GM18519 (cell line): ENCODE data around the gene NIPAL1.
A peak's percentile ranks its signal among the peaks of the same experiment; 100 is the strongest.

Experiments used
- ATAC-seq: cut with Tn5 transposase; IDR thresholded peaks from one replicate; pipeline ENCODE4 v1.9.1; 2021; ENCODE audit warnings: mild to moderate bottlenecking, moderate library complexity; ENCODE audit not compliant: unreplicated experiment, low FRiP score

The NIPAL1 gene

DNA sequence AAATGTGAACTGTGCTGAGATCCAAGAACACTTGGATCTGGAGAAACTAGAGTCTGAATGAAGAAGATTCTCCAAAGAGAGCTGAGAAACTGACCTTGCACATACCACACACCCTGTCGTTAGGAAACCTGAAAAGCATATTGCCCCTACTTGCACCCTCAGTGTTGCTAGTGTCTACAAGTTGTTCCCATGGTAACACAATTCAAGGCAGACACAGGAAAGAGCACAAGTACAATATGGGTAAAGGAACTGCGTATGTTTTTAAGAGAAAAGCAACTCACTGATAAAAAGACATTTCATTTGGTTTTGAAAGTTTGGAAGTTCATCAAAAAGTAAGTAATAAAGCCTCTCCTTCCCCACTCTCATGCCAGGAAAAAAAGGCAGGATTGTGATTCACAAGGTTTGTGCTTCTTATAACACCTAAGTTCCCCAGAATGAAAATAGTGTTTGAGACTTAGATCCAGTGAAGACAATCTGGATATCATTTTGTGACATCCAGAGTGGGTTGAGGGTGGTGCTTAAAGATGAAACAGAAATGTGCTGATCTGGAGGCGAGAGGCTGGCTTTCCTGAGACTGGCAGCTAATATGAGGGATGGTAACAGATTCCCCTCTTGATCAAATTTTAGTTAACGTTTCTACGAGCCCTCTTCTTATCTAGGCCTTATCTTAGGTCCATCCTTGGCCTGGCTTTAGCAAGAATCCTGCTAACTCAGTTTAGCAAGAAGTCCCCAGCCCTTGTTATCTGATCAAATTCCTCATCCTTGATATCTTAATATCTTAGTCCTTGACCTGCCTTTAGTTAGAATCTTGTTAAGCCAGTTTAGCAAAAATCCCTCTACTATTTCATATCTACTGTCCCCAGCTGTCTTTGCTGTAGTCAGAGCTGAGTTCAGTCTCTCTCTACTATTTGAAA lies 42.3 kb downstream of the NIPAL1 start:
- no peak for ATAC-seq

DNA sequence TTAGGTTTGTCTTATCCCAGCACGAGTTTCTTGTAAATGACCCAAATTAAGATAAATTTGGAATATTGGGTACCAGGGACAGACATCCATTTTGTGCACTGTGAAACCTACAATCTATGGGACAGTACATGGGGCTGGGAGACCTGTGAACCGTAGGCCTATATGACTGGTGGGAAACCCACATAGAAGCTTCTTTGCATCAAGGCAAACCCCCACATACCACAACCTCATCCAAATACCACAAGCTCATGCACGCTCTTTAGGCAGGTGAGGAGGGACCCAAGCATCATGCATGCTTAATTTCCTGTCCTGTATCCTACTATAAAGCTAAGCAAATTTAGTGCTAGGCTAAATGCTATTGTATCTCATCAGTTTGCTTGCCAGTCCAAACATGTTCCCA lies 47.8 kb downstream of the NIPAL1 start:
- peak; percentile 40 for ATAC-seq

DNA sequence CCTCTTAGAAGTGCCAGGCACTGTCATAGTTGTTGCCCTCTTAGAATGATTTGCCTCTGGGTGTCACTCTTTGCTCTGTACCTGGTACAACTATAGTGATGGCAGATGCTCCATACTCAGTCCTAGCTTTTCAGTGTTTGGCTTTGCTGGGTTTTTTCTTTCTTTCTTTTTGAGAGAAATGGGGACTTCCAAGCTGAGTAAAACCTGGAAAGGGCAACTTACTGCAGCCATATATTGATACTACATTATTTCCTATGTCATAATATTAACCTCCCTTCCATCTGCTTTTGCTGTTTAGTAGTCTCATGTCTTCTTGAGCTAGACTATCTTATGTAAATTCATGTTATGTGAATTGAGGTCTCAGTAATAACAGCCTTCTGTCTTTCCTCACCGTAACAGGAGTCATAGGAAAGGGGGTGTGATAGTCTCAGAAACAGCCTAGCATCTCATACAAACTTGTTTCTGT lies 49.0 kb downstream of the NIPAL1 start:
- peak; percentile 54 for ATAC-seq

DNA sequence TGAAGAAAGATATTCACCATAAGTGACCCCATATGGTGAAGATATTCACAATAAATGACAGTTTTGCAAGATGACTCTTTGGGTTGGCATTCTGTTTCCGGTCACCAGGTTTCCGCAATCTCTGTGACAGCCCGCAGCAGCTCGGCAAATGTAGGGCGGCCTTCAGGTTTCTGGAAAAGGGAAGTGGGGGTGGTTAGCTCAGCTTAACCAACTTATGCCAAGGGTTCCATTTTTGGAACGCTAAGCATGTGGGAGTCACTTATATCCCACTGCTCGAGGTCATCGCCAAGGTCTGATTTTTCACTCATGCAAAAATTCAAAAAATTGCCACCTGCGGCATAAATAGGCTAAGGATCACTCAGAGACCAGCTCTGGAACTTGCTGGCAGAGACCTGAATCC lies 51.0 kb downstream of the NIPAL1 start:
- no peak for ATAC-seq

DNA sequence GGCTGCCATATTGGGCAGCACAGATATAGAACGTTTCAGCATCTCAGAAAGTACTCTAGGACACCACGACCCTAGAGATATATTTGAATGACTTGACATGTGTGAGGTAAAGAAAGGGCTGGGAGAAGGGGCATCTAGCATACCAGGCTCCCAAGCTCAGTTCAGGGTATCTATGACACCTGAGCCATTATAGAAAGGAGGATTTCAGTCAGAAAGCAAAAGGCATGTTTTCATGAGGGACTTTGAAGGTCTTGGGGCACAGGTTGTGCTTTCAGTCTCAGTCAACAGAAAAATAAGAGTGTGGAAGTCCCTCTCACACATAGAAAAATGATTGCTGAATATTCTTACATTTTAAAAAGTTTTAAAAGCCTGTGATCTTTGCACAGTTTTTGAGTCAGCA lies 51.6 kb downstream of the NIPAL1 start:
- no peak for ATAC-seq

DNA sequence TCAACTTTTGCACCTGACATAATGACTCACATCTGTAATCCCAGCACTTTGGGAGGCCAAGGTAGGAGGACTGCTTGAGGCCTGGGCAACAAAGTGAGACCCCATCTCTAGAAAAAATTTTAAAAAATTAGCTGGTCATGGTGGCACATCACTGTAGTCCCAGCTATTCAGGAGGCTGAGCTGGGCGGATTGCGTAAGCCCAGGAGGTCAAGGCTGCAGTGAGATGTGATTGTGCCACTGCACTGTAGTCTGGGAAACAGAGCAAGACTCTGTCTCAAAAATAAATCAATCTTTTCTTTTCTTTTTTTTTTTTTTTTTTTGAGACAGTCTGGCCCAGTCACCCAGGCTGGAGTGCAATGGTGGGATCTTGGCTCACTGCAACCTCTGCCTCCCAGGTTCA lies 52.5 kb downstream of the NIPAL1 start:
- ATAC-seq, result no peak

DNA sequence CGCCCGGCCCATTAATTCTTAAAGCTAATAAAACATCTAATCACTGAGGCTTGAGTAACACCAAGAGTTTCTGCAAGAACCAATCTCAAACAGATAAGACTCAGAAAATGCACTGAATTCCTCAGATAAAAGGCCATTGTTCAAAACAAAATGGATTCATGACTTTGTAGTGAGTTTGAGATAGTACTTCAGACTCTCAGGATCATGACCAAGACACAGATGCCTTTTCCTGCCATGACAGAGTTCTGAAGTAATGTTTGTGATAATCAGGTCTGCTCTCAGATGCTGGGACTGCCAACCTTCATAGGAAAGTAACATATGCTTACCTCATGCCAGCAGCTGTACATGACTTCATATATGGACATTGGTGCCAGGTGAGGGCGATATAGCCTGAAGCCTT lies 54.6 kb downstream of the NIPAL1 start:
- no peak for ATAC-seq

DNA sequence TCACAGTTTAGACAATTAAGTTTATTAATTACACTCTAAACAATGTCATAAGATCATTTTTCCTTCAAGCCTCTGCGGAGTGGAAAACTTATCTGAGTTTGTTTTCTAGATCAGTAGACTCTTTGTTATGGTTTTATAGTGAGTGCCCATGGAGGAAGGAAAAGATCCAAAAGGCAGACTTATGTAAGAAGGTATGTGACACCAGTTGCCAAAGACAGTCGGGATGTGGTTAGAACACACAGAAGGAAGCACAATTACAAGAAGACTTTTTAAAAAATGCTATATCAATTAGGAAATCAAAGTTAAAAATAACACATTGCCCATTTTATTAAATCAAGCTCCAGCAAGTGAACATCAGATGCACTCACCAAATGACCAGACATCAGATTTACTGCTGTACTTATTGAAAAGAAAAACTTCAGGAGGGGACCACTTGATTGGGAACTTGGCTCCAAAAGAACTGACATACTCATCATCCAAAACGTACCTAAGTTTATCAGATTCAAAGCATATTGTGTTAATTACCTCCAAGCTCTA lies 57.1 kb downstream of the NIPAL1 start:
- no peak for ATAC-seq

DNA sequence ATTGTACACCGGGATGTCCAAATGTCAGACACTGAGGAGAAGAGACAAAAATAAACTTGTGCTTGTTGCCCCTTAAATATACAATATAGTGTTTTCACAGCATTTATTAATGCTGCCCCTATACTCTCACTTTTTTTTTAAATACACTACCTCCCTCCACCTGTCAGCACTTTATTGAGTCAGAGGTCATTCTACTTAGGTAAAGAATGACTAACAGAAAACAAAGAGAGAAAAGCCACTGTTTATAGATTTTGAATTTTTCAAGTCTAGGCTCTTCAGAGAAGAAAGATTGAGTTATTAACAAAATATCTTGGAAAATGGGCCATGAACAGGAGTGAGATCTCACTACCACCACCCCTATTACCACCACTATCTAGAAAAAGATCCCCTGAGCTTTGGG lies 58.1 kb downstream of the NIPAL1 start:
- ATAC-seq, result no peak

DNA sequence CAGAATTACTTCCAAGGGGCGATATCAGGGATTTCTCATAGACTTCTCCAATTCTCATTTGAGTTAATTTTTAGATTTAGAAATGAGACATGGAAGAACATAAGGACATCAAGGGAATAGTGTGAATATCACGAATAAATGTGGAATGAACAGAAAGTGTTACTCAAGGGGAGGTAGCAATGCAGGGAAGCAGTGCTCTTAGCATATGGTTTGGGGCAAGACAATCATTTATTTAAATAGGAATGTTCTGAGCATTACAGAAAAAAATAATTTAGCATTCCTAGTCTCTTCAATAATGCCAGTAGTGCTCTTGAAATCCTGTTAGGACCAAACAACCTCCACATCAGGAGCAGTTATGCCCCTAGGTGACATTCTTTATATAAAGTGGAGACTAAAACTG lies 61.9 kb downstream of the NIPAL1 start:
- ATAC-seq, result no peak

DNA sequence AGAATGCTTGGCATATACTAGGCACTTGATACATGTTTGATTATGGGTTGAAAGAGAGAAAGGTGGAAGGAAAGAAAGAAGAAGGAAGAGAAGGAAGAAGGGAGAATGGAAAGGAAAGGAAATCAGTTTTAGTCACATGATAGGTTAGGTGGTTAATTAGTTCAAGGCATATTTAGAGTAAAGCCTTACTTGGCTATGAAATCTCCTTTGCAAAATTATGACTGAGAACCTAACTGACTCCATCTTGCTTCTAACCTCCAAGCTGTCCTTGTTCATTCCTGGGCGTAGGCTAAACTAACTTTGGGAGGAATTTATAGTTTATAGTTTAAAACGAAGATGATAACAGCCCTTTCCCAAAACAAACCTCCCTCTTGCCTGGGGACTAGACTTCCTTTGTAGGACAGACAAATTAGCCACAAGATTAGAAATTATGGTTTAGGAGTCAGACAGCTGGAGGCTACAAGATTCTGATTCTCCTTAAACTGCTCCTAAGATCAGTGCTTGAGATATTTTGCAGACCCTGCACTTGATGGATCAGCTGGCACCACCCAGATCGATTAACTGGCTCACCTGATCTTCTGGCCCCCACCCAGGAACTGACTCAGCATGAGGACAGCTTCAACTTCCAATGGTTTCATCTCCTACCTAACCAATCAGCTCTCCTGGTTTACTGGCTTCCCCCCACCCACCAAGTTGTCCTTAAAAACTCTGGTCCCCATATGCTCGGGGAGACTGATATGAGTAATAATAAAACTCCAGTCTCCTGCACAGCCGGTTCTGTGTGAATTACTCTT lies 62.5 kb downstream of the NIPAL1 start:
- no peak for ATAC-seq

DNA sequence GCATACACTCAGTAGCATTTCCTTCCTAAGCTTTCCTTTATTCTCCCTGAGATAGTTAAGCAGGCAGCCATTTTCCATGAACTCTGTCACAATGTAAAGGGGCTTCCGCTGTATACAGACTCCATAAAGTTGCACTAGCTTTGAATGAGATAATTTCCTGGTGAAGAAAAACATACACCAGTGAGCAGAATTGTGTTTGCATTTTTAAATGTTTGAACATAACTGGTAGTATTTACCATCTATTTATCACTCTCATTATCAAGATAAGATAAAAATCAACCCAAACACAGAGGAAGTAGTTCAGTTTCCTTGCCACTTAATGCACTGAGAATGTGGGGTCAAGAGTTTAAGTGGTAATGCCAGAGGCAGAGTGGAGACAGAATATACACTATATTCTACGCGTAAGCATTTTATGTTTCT lies 63.4 kb downstream of the NIPAL1 start:
- ATAC-seq, result no peak

DNA sequence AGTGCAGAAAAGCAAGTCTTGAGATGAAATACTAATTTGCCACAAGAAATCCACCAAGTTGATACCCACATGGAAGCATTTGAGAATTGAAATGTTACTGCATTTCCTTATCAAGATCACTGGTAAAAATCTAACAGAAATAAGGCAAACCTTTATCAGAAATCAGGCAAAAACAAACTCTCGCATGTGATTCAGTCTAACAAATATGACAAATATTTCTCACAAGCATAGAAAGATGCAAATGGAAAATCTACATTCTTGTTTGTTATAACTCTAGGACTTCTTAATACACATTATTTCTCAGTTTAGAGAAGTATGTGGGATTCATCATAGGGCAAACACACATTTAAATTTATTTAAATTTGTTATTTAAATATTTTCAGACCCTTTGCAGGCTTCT lies 64.6 kb downstream of the NIPAL1 start:
- no peak for ATAC-seq

DNA sequence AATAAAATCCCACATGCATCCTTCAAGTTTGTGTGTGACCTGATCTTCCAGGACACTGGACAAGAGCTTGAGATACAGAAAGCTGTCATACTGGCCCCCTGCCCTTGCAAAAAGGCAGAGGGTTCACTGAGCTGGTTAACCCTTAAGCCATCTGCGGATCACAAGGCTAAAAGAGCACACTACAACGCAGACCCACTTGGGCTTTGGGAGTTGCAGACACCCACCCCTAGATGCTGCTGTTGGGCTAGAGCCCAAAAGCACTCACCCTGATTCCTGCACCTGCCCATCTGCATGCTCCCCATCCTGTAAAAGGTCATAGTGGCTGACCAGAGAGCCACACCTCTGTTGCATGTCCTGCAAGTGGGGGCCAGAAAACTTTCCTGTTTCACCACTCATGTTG lies 66.4 kb downstream of the NIPAL1 start:
- ATAC-seq, result no peak

DNA sequence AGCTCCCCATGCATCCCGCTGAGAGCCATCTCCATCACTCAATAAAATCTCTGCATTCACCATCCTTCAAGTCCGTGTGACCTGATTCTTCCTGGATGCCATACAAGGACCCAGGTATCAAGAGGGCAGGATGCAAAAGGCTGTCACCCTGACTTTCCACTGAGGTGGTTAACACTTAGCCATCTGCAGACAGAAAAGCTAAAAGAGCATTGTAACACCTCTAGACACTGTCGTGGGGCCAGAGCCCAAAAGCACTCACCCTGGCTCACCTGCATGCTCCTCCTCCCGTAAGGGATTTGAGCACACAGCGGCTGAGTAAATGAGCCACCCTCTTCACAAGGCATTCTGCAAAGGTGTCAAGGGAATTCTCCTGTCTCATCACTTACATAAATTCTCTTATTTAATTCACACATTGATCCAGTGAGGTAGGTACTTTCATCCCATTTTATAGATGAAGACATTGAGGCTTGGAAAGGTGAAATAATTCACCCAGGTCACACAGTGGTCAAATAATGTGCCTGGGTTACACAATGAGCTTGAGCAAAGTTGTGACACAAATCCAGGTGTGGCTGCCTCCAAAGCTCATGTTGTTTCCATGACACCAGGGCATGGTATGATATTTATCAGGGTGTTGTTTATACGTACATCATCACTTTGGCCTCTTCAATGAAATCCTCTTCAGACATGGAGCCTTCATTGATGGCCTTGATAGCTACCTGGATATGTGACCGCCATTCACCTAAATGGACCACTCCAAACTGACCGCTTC lies 69.4 kb downstream of the NIPAL1 start:
- no peak for ATAC-seq
